ENCODE results near the gene TUBA3E. TPM values are rescaled to one million over a fixed set of nuclear protein-coding genes. Genes with fewer than 3 reads are reported as not detected.
"Not testable (repeated sequence)": the region's sequence is repeated elsewhere in the genome, so short reads cannot be mapped to it uniquely, and the experiment has no call there.

The TUBA3E gene
- total RNA-seq, 1 experiment from 2014 or later = not detected

- peak; percentile 35 for DNase-seq (ENCODE audit: low spot score)
- in situ Hi-C loops (cut with HindIII; ENCODE audit: low sequenced_read_pairs) = no loop called here
Measured at GRCh38 chr2:130152816-130153595, 45.2 kb downstream of the TUBA3E start.

- DNase-seq (ENCODE audit: low spot score) = peak; percentile 69
- in situ Hi-C loops (cut with HindIII; ENCODE audit: low sequenced_read_pairs) = not testable (repeated sequence)
Measured at GRCh38 chr2:130152136-130152815, 46.0 kb downstream of the TUBA3E start.

- in situ Hi-C loops (cut with HindIII; ENCODE audit: low sequenced_read_pairs); DNase-seq (ENCODE audit: low spot score): not testable (repeated sequence)
Measured at GRCh38 chr2:130151145-130151512, 47.1 kb downstream of the TUBA3E start.

GRCh38 chr2:130150181-130151144, 47.8 kb downstream of the TUBA3E start:
- in situ Hi-C loops (cut with HindIII; ENCODE audit: low sequenced_read_pairs) = no loop called here
- no peak for DNase-seq (ENCODE audit: low spot score)

GRCh38 chr2:130148515-130148914, 49.7 kb downstream of the TUBA3E start:
- DNase-seq (ENCODE audit: low spot score); in situ Hi-C loops (cut with HindIII; ENCODE audit: low sequenced_read_pairs): not testable (repeated sequence)

GRCh38 chr2:130145006-130145414, 53.2 kb downstream of the TUBA3E start, which contains the start of gene CCDC74B:
TSS of gene CCDC74B (minus strand) at chr2:130145112. CDS start at chr2:130144996, 116 bp downstream.
- DNase-seq (ENCODE audit: low spot score) = peak; percentile 55
- in situ Hi-C loops (cut with HindIII; ENCODE audit: low sequenced_read_pairs) = not testable (repeated sequence)

- DNase-seq (ENCODE audit: low spot score); in situ Hi-C loops (cut with HindIII; ENCODE audit: low sequenced_read_pairs): not testable (repeated sequence)
Measured at GRCh38 chr2:130143266-130144039, 54.8 kb downstream of the TUBA3E start.

- in situ Hi-C loops (cut with HindIII; ENCODE audit: low sequenced_read_pairs); DNase-seq (ENCODE audit: low spot score): not testable (repeated sequence)
Measured at GRCh38 chr2:130142396-130143265, 55.6 kb downstream of the TUBA3E start.

Other genes with a start within 250 kb of the TUBA3E start
- not detected in 2 replicates for gene RAB6C, start 218.8 kb downstream of the TUBA3E start, total RNA-seq (2014; rRNA removed; shearing (Covaris generic))
- 0.10 TPM in 1 of 2 replicates, not detected in the other for gene POTEF, start 69.2 kb downstream of the TUBA3E start, total RNA-seq (2014; rRNA removed; shearing (Covaris generic))
- 71.6 and 76.7 TPM in 2 replicates for gene CCDC74B, start 53.3 kb downstream of the TUBA3E start, total RNA-seq (2014; rRNA removed; shearing (Covaris generic))
- 52.7 and 63.9 TPM in 2 replicates for gene SMPD4, start 16.8 kb downstream of the TUBA3E start, total RNA-seq (2014; rRNA removed; shearing (Covaris generic))
- gene MZT2B, start 16.2 kb downstream of the TUBA3E start, total RNA-seq (2014; rRNA removed; shearing (Covaris generic)) = 259 and 438 TPM in 2 replicates
- gene IMP4, start 144.5 kb upstream of the TUBA3E start, total RNA-seq (2014; rRNA removed; shearing (Covaris generic)) = 84.2 and 100 TPM in 2 replicates
- gene PTPN18, start 157.6 kb upstream of the TUBA3E start, total RNA-seq (2014; rRNA removed; shearing (Covaris generic)) = 24.4 and 26.1 TPM in 2 replicates

Measured in G401 (cell line).